Measurements from ENCODE around the gene KRT78. TPM values are rescaled to one million over a fixed set of nuclear protein-coding genes. Genes with fewer than 3 reads are reported as not detected.

Gene KRT78
- total RNA-seq, 1 experiment from 2014 or later: not detected

DNA sequence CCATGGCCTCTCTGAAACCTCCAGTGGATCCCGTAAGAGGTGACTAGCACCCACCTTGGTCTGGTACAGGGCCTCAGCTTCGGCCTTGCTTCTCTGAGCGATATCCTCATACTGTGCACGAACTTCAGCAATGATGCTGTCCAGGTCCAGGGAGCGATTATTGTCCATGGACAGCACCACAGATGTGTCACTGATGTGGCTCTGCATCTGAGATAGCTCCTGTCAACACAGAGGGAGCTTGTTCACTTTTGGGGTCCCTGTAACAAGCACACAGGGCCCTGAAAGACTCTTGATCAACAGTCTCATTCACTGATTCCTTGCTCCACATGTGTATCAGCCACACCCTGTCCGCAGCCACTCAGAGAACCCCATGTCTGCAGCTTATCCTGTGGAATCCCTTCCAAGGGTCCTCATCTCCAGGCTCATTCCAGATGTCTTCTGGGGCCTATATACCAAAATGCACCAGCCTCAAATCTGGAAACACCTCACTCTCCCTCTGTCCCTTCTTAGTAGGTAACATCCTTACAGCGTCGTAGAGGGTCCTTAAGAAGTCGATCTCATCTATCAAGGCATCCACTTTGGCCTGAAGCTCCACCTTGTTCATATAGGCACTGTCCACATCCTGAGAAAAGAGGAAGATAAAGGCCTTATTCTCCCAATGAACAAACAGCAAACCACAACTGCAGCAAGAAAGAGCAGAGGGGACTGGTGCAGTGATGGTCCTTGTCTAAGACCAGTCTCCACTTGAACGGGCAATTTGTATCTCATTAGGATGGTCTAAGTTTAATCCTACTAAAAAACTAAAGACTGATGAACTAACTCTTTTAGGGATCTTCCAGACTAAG is 56.4 kb downstream of the KRT78 start:
- DNase-seq (ENCODE audit: low read depth): no peak
- in situ Hi-C loops (cut with HindIII; ENCODE audit: low pct_unique_long_range_greater_than_20kb, low sequenced_read_pairs): no loop called here

DNA sequence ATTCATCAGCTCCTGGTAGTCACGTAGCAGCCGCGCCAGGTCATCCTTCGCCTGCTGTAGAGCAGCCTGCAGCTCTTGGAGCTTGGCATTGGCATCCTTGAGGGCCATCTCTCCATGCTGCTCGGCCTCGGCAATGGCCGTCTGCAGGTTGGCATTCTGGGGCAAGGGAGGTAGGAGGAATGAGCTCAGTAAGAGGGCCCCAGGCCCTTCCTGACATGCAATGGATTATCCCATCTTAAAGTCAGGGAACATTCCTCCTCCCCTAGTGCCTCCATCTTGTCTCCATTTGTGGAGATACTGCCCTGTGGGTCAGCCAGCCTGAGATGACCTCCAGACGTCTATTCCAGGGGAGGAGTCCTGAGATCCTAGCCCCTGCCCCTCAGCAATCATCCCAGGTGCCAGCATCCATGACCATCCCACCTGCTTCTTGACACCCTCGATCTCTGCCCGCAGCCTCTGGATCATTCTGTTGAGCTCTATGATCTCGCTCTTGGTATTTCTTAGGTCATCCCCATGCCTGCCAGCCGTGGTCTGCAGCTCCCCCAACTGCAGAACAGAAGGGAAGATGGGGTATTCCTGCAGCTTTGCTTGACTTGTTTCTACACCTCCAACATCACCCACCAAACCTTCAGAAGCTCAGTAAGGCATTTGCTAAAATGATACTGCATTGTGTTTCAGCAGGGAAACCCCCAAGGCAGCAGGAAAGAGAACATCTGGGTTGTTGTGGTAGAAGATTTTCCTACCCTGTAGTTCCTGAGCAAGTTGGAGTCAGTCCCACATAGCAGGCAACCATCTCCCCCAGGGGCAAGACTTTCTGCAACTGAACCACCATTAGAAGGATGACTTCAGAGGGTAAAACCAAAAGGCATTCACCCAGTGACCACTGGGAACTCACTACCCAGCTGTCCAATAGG is 57.3 kb downstream of the KRT78 start:
- in situ Hi-C loops (cut with HindIII; ENCODE audit: low pct_unique_long_range_greater_than_20kb, low sequenced_read_pairs): no loop called here

DNA sequence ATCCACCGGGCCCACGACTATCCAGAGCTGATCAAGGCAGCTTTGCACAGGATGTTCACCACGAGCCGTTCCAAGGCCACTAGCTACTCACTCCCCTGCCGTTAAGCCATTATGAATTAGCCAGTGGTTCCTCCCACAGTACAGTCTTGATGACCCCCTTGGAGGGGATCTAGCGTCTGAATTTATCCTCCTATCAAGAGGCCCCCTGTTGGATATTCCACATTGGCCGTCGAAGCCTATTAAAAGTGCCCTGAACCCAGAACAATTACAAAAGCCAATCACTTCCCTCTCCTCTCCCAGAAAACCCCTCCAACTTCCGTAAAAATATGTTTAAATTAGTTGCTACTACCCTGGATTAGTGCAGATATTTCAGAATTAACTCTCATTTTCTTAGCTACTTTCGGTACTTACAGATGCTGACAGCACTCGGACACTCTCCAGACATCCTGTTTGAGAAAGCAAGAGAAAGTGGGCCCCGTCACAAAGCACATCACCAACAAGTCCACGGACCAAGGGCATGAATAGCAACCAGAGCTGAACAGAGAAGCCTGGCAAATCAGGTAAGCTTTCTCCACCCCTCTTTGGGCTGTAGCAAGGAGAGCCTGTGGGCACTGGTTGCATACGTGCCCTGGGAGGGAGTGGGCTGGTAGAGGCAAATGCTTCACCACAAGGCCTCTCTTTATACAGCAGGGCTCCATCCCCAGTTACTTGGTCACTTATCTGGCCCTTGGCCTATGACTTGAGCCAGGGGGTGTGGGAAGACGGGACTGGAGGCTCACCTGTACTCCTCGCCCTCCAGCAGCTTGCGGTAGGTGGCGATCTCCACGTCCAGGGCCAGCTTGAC is 58.1 kb downstream of the KRT78 start:
- in situ Hi-C loops (cut with HindIII; ENCODE audit: low pct_unique_long_range_greater_than_20kb, low sequenced_read_pairs): no loop called here
- DNase-seq (ENCODE audit: low read depth): no peak

More for the DNA sequence above, 57.3 kb downstream of the KRT78 start:
- no peak for DNase-seq (ENCODE audit: low read depth)

DNA sequence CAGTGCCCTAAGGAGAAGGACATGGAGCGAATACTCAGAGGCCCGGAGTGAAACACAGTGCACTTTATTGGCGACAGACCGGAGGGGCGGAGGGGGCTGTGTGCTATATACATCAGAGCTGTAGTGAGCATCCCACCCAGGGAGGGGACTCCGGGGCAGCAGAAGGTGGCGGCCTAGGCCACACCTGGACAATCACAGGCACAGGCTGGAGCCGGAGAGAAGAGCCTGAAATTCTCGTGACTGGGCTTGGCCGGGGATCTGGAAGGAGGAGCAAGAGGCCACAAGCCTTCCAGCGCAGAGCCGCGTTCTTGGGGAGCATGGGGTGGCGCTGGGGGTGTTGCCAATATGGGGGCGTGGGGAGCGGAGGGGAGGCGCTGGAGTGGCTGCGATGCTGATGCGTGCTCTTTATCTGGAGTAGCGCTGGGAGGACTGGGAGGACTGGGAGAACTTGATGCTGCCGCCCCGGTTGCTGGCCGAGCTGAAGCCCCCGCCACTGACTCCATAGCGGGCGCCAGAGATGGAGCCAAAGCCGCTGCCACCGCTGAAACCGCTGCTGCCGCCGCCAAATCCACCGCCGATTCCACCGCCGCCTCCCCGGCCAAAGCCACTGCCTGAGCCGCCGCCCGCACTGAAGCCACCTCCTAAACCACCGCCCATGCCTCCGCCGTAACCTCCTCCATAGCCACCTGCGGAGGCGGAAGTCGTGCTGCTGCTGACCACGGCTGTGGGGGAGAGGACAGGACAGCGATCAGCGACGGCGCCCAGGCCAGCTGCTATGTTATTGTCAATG is 59.0 kb downstream of the KRT78 start:
- in situ Hi-C loops (cut with HindIII; ENCODE audit: low pct_unique_long_range_greater_than_20kb, low sequenced_read_pairs): no loop called here
- DNase-seq (ENCODE audit: low read depth): no peak

DNA sequence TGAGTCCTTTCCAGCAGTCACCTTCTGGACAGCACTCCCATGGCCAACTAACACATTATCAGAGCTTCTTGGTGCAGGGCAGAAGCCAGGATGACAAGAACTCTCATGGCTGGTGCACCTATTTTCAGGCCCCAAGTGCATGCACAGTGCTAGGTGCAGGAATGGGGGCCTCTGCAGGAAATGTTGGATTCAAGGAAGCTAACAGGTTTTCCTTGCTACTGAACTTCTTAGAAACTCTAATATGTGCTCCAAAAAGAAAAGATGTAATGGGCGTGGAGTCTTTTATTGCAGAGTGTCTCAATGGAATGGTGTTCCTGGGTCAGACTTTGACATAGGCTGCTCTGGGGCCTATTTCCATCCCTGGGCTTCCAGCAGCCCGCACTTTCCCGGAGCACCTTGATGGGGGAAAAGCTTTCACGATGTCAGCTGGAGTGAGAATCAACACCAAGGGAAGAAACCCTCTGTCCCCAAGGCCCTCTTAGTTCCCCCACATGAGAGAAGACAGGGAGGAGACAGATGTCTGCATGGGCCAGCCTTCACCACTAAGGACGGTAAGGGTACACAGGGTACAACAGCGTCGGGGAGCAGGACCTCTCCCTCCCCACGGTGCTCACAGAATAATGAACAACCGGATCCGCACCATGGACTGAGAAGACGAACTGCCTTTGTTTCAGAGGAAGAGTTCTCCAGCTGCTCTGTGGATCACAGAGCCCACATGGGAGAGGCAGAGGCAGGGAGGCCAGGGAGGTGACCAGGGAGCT is 59.7 kb downstream of the KRT78 start:
- DNase-seq (ENCODE audit: low read depth): no peak
- in situ Hi-C loops (cut with HindIII; ENCODE audit: low pct_unique_long_range_greater_than_20kb, low sequenced_read_pairs): no loop called here

DNA sequence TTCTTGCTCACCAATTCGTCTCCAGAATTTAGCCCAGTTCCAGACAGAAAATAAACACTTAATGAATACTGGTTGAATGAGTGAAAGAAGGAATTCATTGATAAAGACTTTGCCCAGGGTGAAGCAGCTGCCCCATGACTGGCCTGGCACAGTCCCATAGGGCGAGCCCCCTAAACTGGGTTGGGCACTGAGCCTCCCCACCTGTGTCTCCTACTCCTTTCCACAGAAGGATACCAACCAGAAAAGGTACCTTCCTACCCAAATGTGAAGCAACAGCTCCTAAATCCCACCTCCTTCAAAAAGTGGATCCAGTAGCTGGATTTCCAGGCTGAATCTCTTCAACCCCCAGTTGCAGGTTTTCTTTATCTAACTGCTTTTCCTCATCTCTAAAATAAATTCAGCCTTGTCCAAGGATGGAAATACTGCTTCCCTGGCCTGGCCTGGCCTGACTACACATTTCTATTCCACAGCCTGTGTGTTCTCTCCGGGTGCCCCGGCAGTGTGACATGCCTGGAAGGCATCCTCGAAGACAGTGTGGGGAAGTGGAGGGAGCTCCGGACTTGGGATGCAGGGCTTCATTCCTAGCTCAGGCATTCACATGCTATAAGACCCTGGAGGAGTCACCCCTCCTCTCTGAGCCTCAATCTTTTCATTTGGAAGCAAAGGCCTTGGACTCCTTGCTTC is 60.5 kb downstream of the KRT78 start:
- in situ Hi-C loops (cut with HindIII; ENCODE audit: low pct_unique_long_range_greater_than_20kb, low sequenced_read_pairs): no loop called here
- no peak for DNase-seq (ENCODE audit: low read depth)

Other genes with a start within 250 kb of the KRT78 start
- gene KRT72, start 247.5 kb downstream of the KRT78 start, total RNA-seq (2014; rRNA removed; shearing (Covaris generic); ENCODE audit: low replicate concordance): not detected in 2 replicates
- 0.51 TPM in 1 of 2 replicates, not detected in the other for gene KRT73, start 230.4 kb downstream of the KRT78 start, total RNA-seq (2014; rRNA removed; shearing (Covaris generic); ENCODE audit: low replicate concordance)
- gene KRT2, start 196.8 kb downstream of the KRT78 start, total RNA-seq (2014; rRNA removed; shearing (Covaris generic); ENCODE audit: low replicate concordance): 2.4 TPM in 1 of 2 replicates, not detected in the other
- gene KRT1, start 168.6 kb downstream of the KRT78 start, total RNA-seq (2014; rRNA removed; shearing (Covaris generic); ENCODE audit: low replicate concordance): not detected in 2 replicates
- not detected in 2 replicates for gene KRT77, start 145.5 kb downstream of the KRT78 start, total RNA-seq (2014; rRNA removed; shearing (Covaris generic); ENCODE audit: low replicate concordance)
- not detected in 2 replicates for gene KRT76, start 71.6 kb downstream of the KRT78 start, total RNA-seq (2014; rRNA removed; shearing (Covaris generic); ENCODE audit: low replicate concordance)
- not detected in 2 replicates for gene KRT3, start 52.9 kb downstream of the KRT78 start, total RNA-seq (2014; rRNA removed; shearing (Covaris generic); ENCODE audit: low replicate concordance)
- gene KRT4, start 34.9 kb downstream of the KRT78 start, total RNA-seq (2014; rRNA removed; shearing (Covaris generic); ENCODE audit: low replicate concordance): 2.0 and 2.5 TPM in 2 replicates
- not detected in 2 replicates for gene KRT79, start 14.7 kb downstream of the KRT78 start, total RNA-seq (2014; rRNA removed; shearing (Covaris generic); ENCODE audit: low replicate concordance)
- gene KRT8, start 56.1 kb upstream of the KRT78 start, total RNA-seq (2014; rRNA removed; shearing (Covaris generic); ENCODE audit: low replicate concordance): 1,565 and 1,569 TPM in 2 replicates
- gene KRT18, start 100.1 kb upstream of the KRT78 start, total RNA-seq (2014; rRNA removed; shearing (Covaris generic); ENCODE audit: low replicate concordance): 205 and 247 TPM in 2 replicates
- gene EIF4B, start 157.5 kb upstream of the KRT78 start, total RNA-seq (2014; rRNA removed; shearing (Covaris generic); ENCODE audit: low replicate concordance): 834 and 874 TPM in 2 replicates
- gene TNS2, start 201.1 kb upstream of the KRT78 start, total RNA-seq (2014; rRNA removed; shearing (Covaris generic); ENCODE audit: low replicate concordance): 5.1 and 5.6 TPM in 2 replicates
- gene SPRYD3, start 230.4 kb upstream of the KRT78 start, total RNA-seq (2014; rRNA removed; shearing (Covaris generic); ENCODE audit: low replicate concordance): 35.2 and 48.2 TPM in 2 replicates
- gene IGFBP6, start 248.7 kb upstream of the KRT78 start, total RNA-seq (2014; rRNA removed; shearing (Covaris generic); ENCODE audit: low replicate concordance): 265 TPM in 2 replicates